ENCODE data around the gene LAMA2.

Gene LAMA2

GRCh38 chr6:129307845-129308244 lies 424.9 kb downstream of the LAMA2 start:
- DNase-seq (ENCODE audit: low read depth), result no peak
- no peak overlapping the region for H3K4me3 ChIP-seq (replicated peaks; ENCODE audit: low read depth, low read length)
- no peak for TF ChIP-seq CTCF (IDR thresholded peaks at IDR 0.05; ENCODE audit: low read length, missing control alignments)

- no peak overlapping the region for H3K4me3 ChIP-seq (replicated peaks; ENCODE audit: low read depth, low read length)
- no peak for TF ChIP-seq CTCF (IDR thresholded peaks at IDR 0.05; ENCODE audit: low read length, missing control alignments)
- DNase-seq (ENCODE audit: low read depth), result no peak
Observed at GRCh38 chr6:129309154-129309553, 426.2 kb downstream of the LAMA2 start.

GRCh38 chr6:129312880-129313279 lies 429.9 kb downstream of the LAMA2 start:
- peak; percentile 63 for DNase-seq (ENCODE audit: low read depth)
- no peak overlapping the region for H3K4me3 ChIP-seq (replicated peaks; ENCODE audit: low read depth, low read length)
- no peak for TF ChIP-seq CTCF (IDR thresholded peaks at IDR 0.05; ENCODE audit: low read length, missing control alignments)

GRCh38 chr6:129314575-129314974 lies 431.6 kb downstream of the LAMA2 start:
- no peak for TF ChIP-seq CTCF (IDR thresholded peaks at IDR 0.05; ENCODE audit: low read length, missing control alignments)
- DNase-seq (ENCODE audit: low read depth), result no peak
- H3K4me3 ChIP-seq (replicated peaks; ENCODE audit: low read depth, low read length), result no peak overlapping the region

GRCh38 chr6:129317931-129318820 lies 435.2 kb downstream of the LAMA2 start:
- no peak for TF ChIP-seq CTCF (IDR thresholded peaks at IDR 0.05; ENCODE audit: low read length, missing control alignments)
- no peak overlapping the region for H3K4me3 ChIP-seq (replicated peaks; ENCODE audit: low read depth, low read length)
- DNase-seq (ENCODE audit: low read depth), result peak; percentile 81

- H3K4me3 ChIP-seq (replicated peaks; ENCODE audit: low read depth, low read length), result no peak overlapping the region
- DNase-seq (ENCODE audit: low read depth), result no peak
- TF ChIP-seq CTCF (IDR thresholded peaks at IDR 0.05; ENCODE audit: low read length, missing control alignments), result no peak
Observed at GRCh38 chr6:129320892-129321291, 438.0 kb downstream of the LAMA2 start.

- no peak for DNase-seq (ENCODE audit: low read depth)
- no peak overlapping the region for H3K4me3 ChIP-seq (replicated peaks; ENCODE audit: low read depth, low read length)
- TF ChIP-seq CTCF (IDR thresholded peaks at IDR 0.05; ENCODE audit: low read length, missing control alignments), result no peak
Observed at GRCh38 chr6:129321303-129321702, 438.4 kb downstream of the LAMA2 start.

Data from fibroblast of pulmonary artery (primary cell).